Jurkat, Clone E6-1 (cell line): ENCODE data around the gene GMPPB. TPM values are rescaled to one million over a fixed set of nuclear protein-coding genes. Genes with fewer than 3 reads are reported as not detected.
"Not testable (repeated sequence)": the region's sequence is repeated elsewhere in the genome, so short reads cannot be mapped to it uniquely, and the experiment has no call there.

Source experiments
- DNase-seq: peaks from one replicate; pipeline ENCODE4 v3.0.0-alpha.2; 2011; ENCODE audit warnings: low read depth, low spot score
- H3K4me3 ChIP-seq: 2 replicates; pipeline ENCODE4 v1.5.1; 2011; ENCODE audit warnings: mild to moderate bottlenecking, low read length, control low read depth, moderate library complexity
- polyA plus RNA-seq: library from polyadenylated mRNA; unstranded; fragments of >200 nt; gene quantifications from one replicate; pipeline ENCODE4 v1.2.1, GENCODE V29; 2012; ENCODE audit warnings: missing spikeins; ENCODE audit not compliant: insufficient read length, insufficient read depth

The GMPPB gene
- polyA plus RNA-seq = 21.8 TPM

DNA sequence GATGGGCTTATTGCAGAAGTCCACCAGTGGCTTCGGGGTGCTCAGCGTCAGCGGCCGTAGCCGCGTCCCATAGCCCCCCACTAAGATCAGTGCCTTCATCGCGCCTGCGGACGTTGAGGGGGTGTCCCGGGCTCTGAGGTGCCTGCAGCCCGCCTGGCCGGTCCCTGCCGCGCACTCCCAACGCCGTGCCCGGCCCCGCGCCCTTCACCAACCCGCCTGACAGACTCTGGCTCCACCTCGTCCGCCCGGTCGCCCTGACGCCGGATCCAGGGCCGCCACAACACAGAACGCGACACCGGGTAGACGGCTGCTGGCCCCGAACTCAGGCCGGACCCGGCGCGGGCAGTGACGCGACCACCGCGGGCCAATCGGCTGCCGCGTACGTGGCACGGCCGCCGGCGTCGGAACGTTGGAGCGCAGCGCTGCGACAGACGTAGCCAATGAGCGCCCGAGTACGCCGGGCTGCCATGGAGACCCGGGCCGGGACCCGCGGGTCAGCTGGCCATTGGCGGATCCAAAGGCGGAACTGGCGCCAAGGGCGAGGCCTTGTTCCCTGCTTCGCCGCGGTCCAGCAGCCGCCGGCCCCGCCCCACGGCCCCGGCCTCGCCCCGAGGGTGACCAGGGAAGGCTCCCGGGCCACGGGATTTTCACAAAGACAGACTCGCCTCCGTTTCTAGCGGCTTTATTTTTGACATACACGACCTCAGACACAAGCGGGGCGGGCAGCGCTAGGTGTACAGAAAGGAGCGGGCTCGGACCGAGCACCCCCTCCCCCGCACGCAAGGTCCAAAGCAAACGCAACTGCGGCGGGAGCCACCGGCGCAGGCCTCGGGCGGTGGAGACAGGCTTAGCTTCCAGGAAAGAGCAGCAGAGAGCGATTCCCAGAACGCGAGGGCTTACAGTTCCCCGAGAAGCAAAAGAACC is at the start of gene GMPPB:
GMPPB (minus strand) TSS at position 324 of the 924 bp plus-strand sequence; CDS start at position 99, 225 bp downstream.
- DNase-seq = peak; percentile 83
- H3K4me3 ChIP-seq = peak within 1 kb of the TSS; percentile 99

DNA sequence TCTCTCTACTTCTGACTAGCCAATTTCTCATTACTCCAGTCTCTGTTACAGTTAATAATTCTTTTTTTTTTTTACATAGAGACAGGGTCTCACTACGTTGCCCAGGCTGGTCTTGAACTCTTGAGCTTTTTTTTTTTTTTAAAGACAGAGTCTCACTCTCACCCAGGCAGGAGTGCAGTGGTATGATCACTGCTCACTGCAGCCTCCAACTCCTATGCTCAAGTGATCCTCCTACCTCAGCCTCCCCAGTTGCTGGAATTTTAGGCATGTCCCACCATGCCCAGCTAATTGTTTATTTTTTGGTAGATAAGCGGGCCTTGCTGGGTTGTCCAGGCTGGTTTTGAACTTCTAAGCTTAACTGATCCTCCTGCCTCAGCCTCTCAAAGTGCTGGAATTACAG is 49.0 kb upstream of the GMPPB start:
- DNase-seq = no peak
- H3K4me3 ChIP-seq = no peak overlapping the region

DNA sequence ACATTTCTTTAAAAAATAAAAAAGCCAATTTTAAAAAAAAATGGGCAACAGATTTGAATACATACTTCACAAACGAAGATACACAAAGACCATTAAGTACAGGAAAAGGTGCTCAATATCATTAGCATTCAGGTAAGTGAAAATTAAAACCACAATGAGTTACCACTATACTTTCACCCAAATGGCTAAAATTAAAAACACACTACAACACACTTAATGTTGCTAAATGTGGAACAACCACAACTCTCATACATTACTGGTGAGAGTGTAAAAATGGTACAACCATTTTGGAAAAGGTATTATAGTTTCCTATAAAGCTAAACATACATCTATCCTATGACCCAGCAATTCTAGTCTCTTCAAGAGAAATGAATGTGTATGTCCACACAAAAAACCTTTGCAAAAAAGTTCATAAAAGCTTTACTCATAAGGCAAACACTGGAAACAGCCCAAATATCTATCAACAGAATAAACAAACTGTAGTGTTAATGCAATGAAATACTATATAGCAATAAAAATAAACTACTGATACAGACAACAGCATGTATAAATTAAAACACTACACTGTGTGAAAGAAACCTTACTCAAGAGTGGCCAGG is 47.7 kb upstream of the GMPPB start:
- H3K4me3 ChIP-seq = no peak overlapping the region
- DNase-seq = no peak

- no peak for DNase-seq
- H3K4me3 ChIP-seq = no peak overlapping the region
These were observed 46.2 kb upstream of the GMPPB start for GRCh38 chr3:49769926-49770325.

GRCh38 chr3:49769286-49769915 is 45.6 kb upstream of the GMPPB start:
- DNase-seq = no peak

GRCh38 chr3:49763981-49764380 is 40.2 kb upstream of the GMPPB start:
- no peak for DNase-seq
- no peak overlapping the region for H3K4me3 ChIP-seq

More at GRCh38 chr3:49769286-49769915, 45.6 kb upstream of the GMPPB start:
- H3K4me3 ChIP-seq = no peak overlapping the region

DNA sequence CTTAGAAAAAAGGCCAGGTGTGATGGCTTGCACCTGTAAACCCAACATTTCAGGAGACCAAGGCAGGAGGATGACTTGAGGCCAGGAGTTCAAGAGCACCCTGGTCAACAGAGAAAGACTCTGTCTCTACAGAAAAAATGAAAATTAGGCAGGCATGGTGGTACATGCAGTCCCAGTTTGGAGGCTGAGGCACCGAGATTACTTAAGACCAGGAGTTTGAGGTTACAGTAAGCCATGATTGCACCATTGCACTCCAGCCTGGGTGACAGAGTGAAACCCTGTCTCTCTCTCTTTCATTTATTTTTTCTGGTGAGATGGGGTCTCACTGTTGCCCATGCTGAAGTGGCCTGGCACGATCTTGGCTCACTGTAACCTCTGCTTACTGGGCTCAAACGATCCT is 37.9 kb upstream of the GMPPB start:
- no peak overlapping the region for H3K4me3 ChIP-seq
- DNase-seq = no peak

DNA sequence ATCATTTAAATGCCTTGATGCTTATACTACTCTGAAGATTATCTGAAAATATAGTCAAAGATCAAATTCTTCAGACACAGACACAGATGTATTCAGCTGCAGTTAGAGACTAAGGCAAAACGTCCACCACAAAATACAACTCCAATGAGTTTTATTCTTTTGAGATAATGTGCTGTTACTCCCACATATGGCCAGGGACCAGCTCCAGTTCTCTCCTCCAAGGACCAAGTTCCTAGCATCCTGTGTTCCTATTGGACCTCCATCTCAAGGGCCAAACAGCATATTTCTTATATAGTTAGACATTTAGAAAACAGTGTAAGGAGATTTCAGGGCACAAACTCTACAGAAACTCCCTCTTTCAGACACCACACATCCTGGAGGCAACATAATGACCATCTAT is 35.5 kb upstream of the GMPPB start:
- DNase-seq = no peak
- H3K4me3 ChIP-seq = no peak overlapping the region

GRCh38 chr3:49757197-49757596 is 33.4 kb upstream of the GMPPB start:
- no peak overlapping the region for H3K4me3 ChIP-seq
- DNase-seq = no peak

DNA sequence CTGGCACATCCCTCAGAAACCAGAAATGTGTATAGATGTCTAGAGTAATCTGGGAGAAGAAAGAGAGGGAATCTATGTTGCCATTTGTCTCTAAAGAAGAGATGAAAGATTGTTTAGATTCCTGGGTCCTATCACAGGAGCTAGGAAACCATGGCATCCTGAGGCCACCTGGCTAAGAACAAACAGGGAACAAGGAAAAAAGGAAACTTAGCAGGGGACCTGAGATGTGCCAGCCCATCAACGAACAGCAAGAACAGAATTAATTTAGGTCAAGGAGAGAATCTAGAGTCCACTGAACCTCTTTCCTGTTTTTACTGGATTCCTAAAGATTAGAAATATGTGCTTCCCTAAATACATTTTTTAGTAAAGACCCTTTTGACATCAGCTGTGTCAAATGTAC is 32.3 kb upstream of the GMPPB start:
- H3K4me3 ChIP-seq = no peak overlapping the region
- DNase-seq = no peak

DNA sequence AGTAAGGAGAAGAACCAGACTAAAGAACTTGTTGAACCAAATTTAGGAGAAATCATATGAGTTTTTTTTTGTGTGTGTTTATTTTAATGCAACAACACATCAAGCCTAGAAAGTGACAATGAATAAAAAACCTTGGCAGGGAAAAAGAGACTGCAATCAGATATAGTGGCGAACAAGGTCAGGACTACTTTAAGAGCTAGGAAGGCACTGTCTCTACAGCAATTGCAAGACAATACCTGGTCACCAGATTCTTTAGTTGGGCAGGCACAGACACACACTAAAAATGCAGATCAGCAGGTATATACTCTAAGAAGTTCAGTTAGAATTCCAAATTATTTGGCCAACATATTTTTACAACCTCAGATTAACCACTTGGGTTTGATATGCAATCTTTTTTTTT is 30.8 kb upstream of the GMPPB start:
- no peak for DNase-seq
- no peak overlapping the region for H3K4me3 ChIP-seq

- no peak for DNase-seq
- H3K4me3 ChIP-seq = no peak overlapping the region
These were observed 27.8 kb upstream of the GMPPB start for GRCh38 chr3:49751501-49751900.

DNA sequence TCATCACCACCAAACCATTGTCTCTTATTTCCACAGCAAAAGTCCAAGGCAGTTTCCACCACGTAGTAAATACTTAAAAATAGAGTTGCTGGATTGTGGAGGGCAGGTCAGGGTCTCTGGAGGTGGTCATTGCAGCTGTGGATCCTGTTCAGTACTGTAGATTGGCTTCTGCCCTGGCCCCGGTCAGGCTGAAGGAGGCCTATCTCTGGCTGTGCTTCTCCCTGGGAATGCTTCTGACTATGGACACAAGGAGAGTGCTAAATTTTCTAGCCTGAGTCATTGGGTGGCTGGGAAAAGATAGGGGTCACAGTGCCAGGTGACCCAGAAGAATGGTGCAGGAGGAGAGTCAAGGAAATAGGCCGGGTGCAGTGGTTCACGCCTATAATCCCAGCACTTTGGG is 26.3 kb upstream of the GMPPB start:
- no peak for DNase-seq
- no peak overlapping the region for H3K4me3 ChIP-seq

DNA sequence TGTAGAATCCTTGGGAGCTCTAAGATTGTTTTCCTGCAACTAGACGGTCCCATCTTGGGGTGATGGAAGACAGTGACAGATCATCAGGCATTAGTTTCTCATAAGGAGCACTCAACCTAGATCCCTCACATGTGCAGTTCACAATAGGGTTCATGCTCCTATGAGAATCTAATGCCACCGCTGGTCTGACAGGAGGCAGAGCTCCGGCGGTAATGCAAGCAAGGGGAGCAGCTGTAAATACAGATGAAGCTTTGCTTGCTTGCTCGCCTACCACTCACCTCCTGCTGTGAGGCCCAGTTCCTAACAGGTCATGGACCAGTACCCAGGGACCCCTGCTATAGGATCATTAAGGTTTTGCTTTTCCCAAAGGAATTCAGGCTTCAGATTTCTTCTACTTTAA is 25.1 kb upstream of the GMPPB start:
- H3K4me3 ChIP-seq, DNase-seq: not testable (repeated sequence)

GRCh38 chr3:49747792-49748480 is 24.2 kb upstream of the GMPPB start:
- no peak overlapping the region for H3K4me3 ChIP-seq
- no peak for DNase-seq

DNA sequence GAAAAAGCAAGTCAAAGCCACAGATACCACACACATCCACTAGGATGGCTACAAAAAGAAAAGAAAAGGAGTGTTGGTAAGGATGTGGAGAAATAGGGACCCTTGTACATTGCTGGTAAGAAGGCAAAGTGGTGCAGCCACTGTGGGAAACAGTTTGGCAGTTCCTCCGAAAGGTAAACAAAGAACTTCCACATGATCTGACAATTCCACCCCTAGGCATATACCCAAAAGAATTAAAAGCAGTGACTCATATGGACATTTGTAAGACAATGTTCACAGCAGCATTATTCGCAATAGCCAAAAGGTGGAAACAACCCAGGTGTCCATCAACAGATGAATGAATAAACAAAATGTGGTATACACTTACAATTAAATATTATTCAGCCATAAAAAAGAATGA is 22.2 kb upstream of the GMPPB start:
- DNase-seq = no peak
- no peak overlapping the region for H3K4me3 ChIP-seq

GRCh38 chr3:49740427-49740826 is 16.7 kb upstream of the GMPPB start:
- no peak for DNase-seq
- H3K4me3 ChIP-seq = no peak overlapping the region

- DNase-seq = no peak
- no peak overlapping the region for H3K4me3 ChIP-seq
These were observed 14.4 kb upstream of the GMPPB start for GRCh38 chr3:49738067-49738713.

DNA sequence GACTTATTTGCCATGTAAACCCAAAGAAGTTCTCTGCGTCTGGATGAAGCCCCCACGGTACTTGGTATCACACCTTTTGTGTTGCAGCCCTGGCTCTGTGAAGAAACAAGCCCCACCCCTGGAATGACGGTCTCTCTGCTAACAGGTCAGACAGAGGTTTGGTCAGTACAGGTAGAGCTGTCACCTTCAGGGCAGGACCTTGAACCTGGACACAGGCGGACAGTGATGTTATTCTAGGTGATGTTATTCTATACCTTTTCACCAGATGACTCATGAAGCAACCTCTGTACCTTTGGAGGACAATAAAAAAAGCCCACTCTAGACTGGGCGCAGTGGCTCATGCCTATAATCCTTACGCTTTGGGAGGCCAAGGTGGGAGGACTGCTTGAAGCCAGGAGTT is 11.0 kb upstream of the GMPPB start:
- H3K4me3 ChIP-seq = no peak overlapping the region
- no peak for DNase-seq
